Measurements from ENCODE around the gene SPEF2.

Gene SPEF2

GRCh38 chr5:35709688-35710087 lies 92.0 kb downstream of the SPEF2 start:
- no peaks in the 10 kb centered on the region for H3K9me3 ChIP-seq (ENCODE audit: control insufficient read depth in 1 of 2, low read length in 2 of 2)
- no peaks in the 10 kb centered on the region for H3K4me1 ChIP-seq (ENCODE audit: control insufficient read depth in 1 of 2, insufficient read depth in 2 of 2, low read length in 2 of 2)
- H3K36me3 ChIP-seq (ENCODE audit: control insufficient read depth in 1 of 2, insufficient read depth in 2 of 2, low read length in 2 of 2): no peaks in the 10 kb centered on the region
- H3K9ac ChIP-seq (ENCODE audit: low read depth in 1 of 2, low read length in 2 of 2): no peak overlapping the region
- no peak overlapping the region for H3K27ac ChIP-seq (ENCODE audit: low read depth, low read length)
- no peaks in the 10 kb centered on the region for H3K27me3 ChIP-seq (ENCODE audit: control insufficient read depth in 1 of 2, insufficient read depth in 2 of 2, low read length in 2 of 2)
- H3K4me3 ChIP-seq (ENCODE audit: low read depth in 1 of 2, low read length in 2 of 2): no peak overlapping the region

- Histone ChIP-seq H3K4me3 (ENCODE audit: low read depth in 1 of 2, low read length in 2 of 2) (no peak overlapping the region), H3K9ac (ENCODE audit: low read depth in 1 of 2, low read length in 2 of 2) (no peak overlapping the region), H3K4me1 (ENCODE audit: control insufficient read depth in 1 of 2, insufficient read depth in 2 of 2, low read length in 2 of 2) (no peaks in the 10 kb centered on the region), H3K9me3 (ENCODE audit: control insufficient read depth in 1 of 2, low read length in 2 of 2) (no peaks in the 10 kb centered on the region), H3K27me3 (ENCODE audit: control insufficient read depth in 1 of 2, insufficient read depth in 2 of 2, low read length in 2 of 2) (no peaks in the 10 kb centered on the region), H3K27ac (ENCODE audit: low read depth, low read length) (no peak overlapping the region), H3K36me3 (ENCODE audit: control insufficient read depth in 1 of 2, insufficient read depth in 2 of 2, low read length in 2 of 2) (no peaks in the 10 kb centered on the region)
These were observed 100.1 kb downstream of the SPEF2 start for GRCh38 chr5:35717718-35718117.

GRCh38 chr5:35735718-35736117 lies 118.1 kb downstream of the SPEF2 start:
- H3K36me3 ChIP-seq (ENCODE audit: control insufficient read depth in 1 of 2, insufficient read depth in 2 of 2, low read length in 2 of 2): no peaks in the 10 kb centered on the region
- H3K9me3 ChIP-seq (ENCODE audit: control insufficient read depth in 1 of 2, low read length in 2 of 2): no peaks in the 10 kb centered on the region
- H3K4me3 ChIP-seq (ENCODE audit: low read depth in 1 of 2, low read length in 2 of 2): no peak overlapping the region
- no peaks in the 10 kb centered on the region for H3K27me3 ChIP-seq (ENCODE audit: control insufficient read depth in 1 of 2, insufficient read depth in 2 of 2, low read length in 2 of 2)
- no peaks in the 10 kb centered on the region for H3K4me1 ChIP-seq (ENCODE audit: control insufficient read depth in 1 of 2, insufficient read depth in 2 of 2, low read length in 2 of 2)
- H3K27ac ChIP-seq (ENCODE audit: low read depth, low read length): no peak overlapping the region
- no peak overlapping the region for H3K9ac ChIP-seq (ENCODE audit: low read depth in 1 of 2, low read length in 2 of 2)

- Histone ChIP-seq H3K4me1 (ENCODE audit: control insufficient read depth in 1 of 2, insufficient read depth in 2 of 2, low read length in 2 of 2) (no peaks in the 10 kb centered on the region), H3K9ac (ENCODE audit: low read depth in 1 of 2, low read length in 2 of 2) (no peak overlapping the region), H3K36me3 (ENCODE audit: control insufficient read depth in 1 of 2, insufficient read depth in 2 of 2, low read length in 2 of 2) (no peaks in the 10 kb centered on the region), H3K27me3 (ENCODE audit: control insufficient read depth in 1 of 2, insufficient read depth in 2 of 2, low read length in 2 of 2) (no peaks in the 10 kb centered on the region), H3K9me3 (ENCODE audit: control insufficient read depth in 1 of 2, low read length in 2 of 2) (no peaks in the 10 kb centered on the region), H3K4me3 (ENCODE audit: low read depth in 1 of 2, low read length in 2 of 2) (no peak overlapping the region), H3K27ac (ENCODE audit: low read depth, low read length) (no peak overlapping the region)
These were observed 118.6 kb downstream of the SPEF2 start for GRCh38 chr5:35736280-35736679.

GRCh38 chr5:35741126-35741716 lies 123.6 kb downstream of the SPEF2 start:
- Histone ChIP-seq H3K9ac (ENCODE audit: low read depth in 1 of 2, low read length in 2 of 2) (no peak overlapping the region), H3K36me3 (ENCODE audit: control insufficient read depth in 1 of 2, insufficient read depth in 2 of 2, low read length in 2 of 2) (no peaks in the 10 kb centered on the region), H3K4me1 (ENCODE audit: control insufficient read depth in 1 of 2, insufficient read depth in 2 of 2, low read length in 2 of 2) (no peaks in the 10 kb centered on the region), H3K4me3 (ENCODE audit: low read depth in 1 of 2, low read length in 2 of 2) (no peak overlapping the region), H3K9me3 (ENCODE audit: control insufficient read depth in 1 of 2, low read length in 2 of 2) (no peaks in the 10 kb centered on the region), H3K27me3 (ENCODE audit: control insufficient read depth in 1 of 2, insufficient read depth in 2 of 2, low read length in 2 of 2) (no peaks in the 10 kb centered on the region), H3K27ac (ENCODE audit: low read depth, low read length) (no peak overlapping the region)

GRCh38 chr5:35741971-35742370 lies 124.3 kb downstream of the SPEF2 start:
- H3K4me3 ChIP-seq (ENCODE audit: low read depth in 1 of 2, low read length in 2 of 2): no peak overlapping the region
- no peaks in the 10 kb centered on the region for H3K36me3 ChIP-seq (ENCODE audit: control insufficient read depth in 1 of 2, insufficient read depth in 2 of 2, low read length in 2 of 2)
- no peak overlapping the region for H3K9ac ChIP-seq (ENCODE audit: low read depth in 1 of 2, low read length in 2 of 2)
- no peaks in the 10 kb centered on the region for H3K27me3 ChIP-seq (ENCODE audit: control insufficient read depth in 1 of 2, insufficient read depth in 2 of 2, low read length in 2 of 2)
- H3K9me3 ChIP-seq (ENCODE audit: control insufficient read depth in 1 of 2, low read length in 2 of 2): no peaks in the 10 kb centered on the region
- no peak overlapping the region for H3K27ac ChIP-seq (ENCODE audit: low read depth, low read length)
- H3K4me1 ChIP-seq (ENCODE audit: control insufficient read depth in 1 of 2, insufficient read depth in 2 of 2, low read length in 2 of 2): no peaks in the 10 kb centered on the region

GRCh38 chr5:35743644-35744043 lies 126.0 kb downstream of the SPEF2 start:
- no peak overlapping the region for H3K27ac ChIP-seq (ENCODE audit: low read depth, low read length)
- no peak overlapping the region for H3K9ac ChIP-seq (ENCODE audit: low read depth in 1 of 2, low read length in 2 of 2)
- no peak overlapping the region for H3K4me3 ChIP-seq (ENCODE audit: low read depth in 1 of 2, low read length in 2 of 2)
- no peaks in the 10 kb centered on the region for H3K27me3 ChIP-seq (ENCODE audit: control insufficient read depth in 1 of 2, insufficient read depth in 2 of 2, low read length in 2 of 2)
- H3K9me3 ChIP-seq (ENCODE audit: control insufficient read depth in 1 of 2, low read length in 2 of 2): no peaks in the 10 kb centered on the region
- no peaks in the 10 kb centered on the region for H3K36me3 ChIP-seq (ENCODE audit: control insufficient read depth in 1 of 2, insufficient read depth in 2 of 2, low read length in 2 of 2)
- H3K4me1 ChIP-seq (ENCODE audit: control insufficient read depth in 1 of 2, insufficient read depth in 2 of 2, low read length in 2 of 2): no peaks in the 10 kb centered on the region

- Histone ChIP-seq H3K36me3 (ENCODE audit: control insufficient read depth in 1 of 2, insufficient read depth in 2 of 2, low read length in 2 of 2) (no peaks in the 10 kb centered on the region), H3K4me3 (ENCODE audit: low read depth in 1 of 2, low read length in 2 of 2) (no peak overlapping the region), H3K9me3 (ENCODE audit: control insufficient read depth in 1 of 2, low read length in 2 of 2) (no peaks in the 10 kb centered on the region), H3K27ac (ENCODE audit: low read depth, low read length) (no peak overlapping the region), H3K27me3 (ENCODE audit: control insufficient read depth in 1 of 2, insufficient read depth in 2 of 2, low read length in 2 of 2) (no peaks in the 10 kb centered on the region), H3K4me1 (ENCODE audit: control insufficient read depth in 1 of 2, insufficient read depth in 2 of 2, low read length in 2 of 2) (no peaks in the 10 kb centered on the region), H3K9ac (ENCODE audit: low read depth in 1 of 2, low read length in 2 of 2) (no peak overlapping the region)
These were observed 127.5 kb downstream of the SPEF2 start for GRCh38 chr5:35745193-35745592.

- H3K27me3 ChIP-seq (ENCODE audit: control insufficient read depth in 1 of 2, insufficient read depth in 2 of 2, low read length in 2 of 2): no peaks in the 10 kb centered on the region
- H3K27ac ChIP-seq (ENCODE audit: low read depth, low read length): no peak overlapping the region
- no peaks in the 10 kb centered on the region for H3K9me3 ChIP-seq (ENCODE audit: control insufficient read depth in 1 of 2, low read length in 2 of 2)
- H3K9ac ChIP-seq (ENCODE audit: low read depth in 1 of 2, low read length in 2 of 2): no peak overlapping the region
- no peak overlapping the region for H3K4me3 ChIP-seq (ENCODE audit: low read depth in 1 of 2, low read length in 2 of 2)
- H3K4me1 ChIP-seq (ENCODE audit: control insufficient read depth in 1 of 2, insufficient read depth in 2 of 2, low read length in 2 of 2): no peaks in the 10 kb centered on the region
- no peaks in the 10 kb centered on the region for H3K36me3 ChIP-seq (ENCODE audit: control insufficient read depth in 1 of 2, insufficient read depth in 2 of 2, low read length in 2 of 2)
These were observed 128.0 kb downstream of the SPEF2 start for GRCh38 chr5:35745660-35746059.

- H3K27ac ChIP-seq (ENCODE audit: low read depth, low read length): no peak overlapping the region
- no peaks in the 10 kb centered on the region for H3K9me3 ChIP-seq (ENCODE audit: control insufficient read depth in 1 of 2, low read length in 2 of 2)
- H3K9ac ChIP-seq (ENCODE audit: low read depth in 1 of 2, low read length in 2 of 2): no peak overlapping the region
- no peaks in the 10 kb centered on the region for H3K27me3 ChIP-seq (ENCODE audit: control insufficient read depth in 1 of 2, insufficient read depth in 2 of 2, low read length in 2 of 2)
- no peaks in the 10 kb centered on the region for H3K36me3 ChIP-seq (ENCODE audit: control insufficient read depth in 1 of 2, insufficient read depth in 2 of 2, low read length in 2 of 2)
- H3K4me1 ChIP-seq (ENCODE audit: control insufficient read depth in 1 of 2, insufficient read depth in 2 of 2, low read length in 2 of 2): no peaks in the 10 kb centered on the region
- H3K4me3 ChIP-seq (ENCODE audit: low read depth in 1 of 2, low read length in 2 of 2): no peak overlapping the region
These were observed 134.3 kb downstream of the SPEF2 start for GRCh38 chr5:35752012-35752411.

- H3K9me3 ChIP-seq (ENCODE audit: control insufficient read depth in 1 of 2, low read length in 2 of 2): no peaks in the 10 kb centered on the region
- H3K27ac ChIP-seq (ENCODE audit: low read depth, low read length): no peak overlapping the region
- no peaks in the 10 kb centered on the region for H3K4me1 ChIP-seq (ENCODE audit: control insufficient read depth in 1 of 2, insufficient read depth in 2 of 2, low read length in 2 of 2)
- H3K9ac ChIP-seq (ENCODE audit: low read depth in 1 of 2, low read length in 2 of 2): no peak overlapping the region
- no peaks in the 10 kb centered on the region for H3K27me3 ChIP-seq (ENCODE audit: control insufficient read depth in 1 of 2, insufficient read depth in 2 of 2, low read length in 2 of 2)
- H3K36me3 ChIP-seq (ENCODE audit: control insufficient read depth in 1 of 2, insufficient read depth in 2 of 2, low read length in 2 of 2): no peaks in the 10 kb centered on the region
- H3K4me3 ChIP-seq (ENCODE audit: low read depth in 1 of 2, low read length in 2 of 2): no peak overlapping the region
These were observed 135.8 kb downstream of the SPEF2 start for GRCh38 chr5:35753500-35753899.

Data from duodenal mucosa (tissue), 2 donors.